Gastrocnemius medialis (tissue), 4 donors: ENCODE data around the gene EEF1G.

Source experiments
- CTCF ChIP-seq, 5 experiments: fragments of 450-650 bp in 3 of 5; fragments of 200-600 bp in 2 of 5; sonication (generic) in 2 of 5; IDR thresholded peaks in 4 of 5; conservative IDR thresholded peaks in 1 of 5; 1 replicate in 4 of 5; 2 replicates in 1 of 5; pipeline ENCODE4 v1.5.1; 2016 to 2019; ENCODE audit warnings: antibody characterized with exemption in 5 of 5, mild to moderate bottlenecking in 3 of 5, moderate library complexity in 3 of 5
- POLR2A ChIP-seq, 2 donors: fragments of 450-650 bp; IDR thresholded peaks; one replicate each; pipeline ENCODE4 v1.6.1; 2017; ENCODE audit warnings: antibody characterized with exemption in 2 of 2, mild to moderate bottlenecking in 2 of 2, moderate library complexity in 2 of 2

- TF ChIP-seq POLR2A (IDR thresholded peaks at IDR 0.05) (no peak), CTCF (IDR thresholded peaks at IDR 0.05 in 4 of 5, conservative IDR thresholded peaks at IDR 0.05 in 1 of 5) (no peak)
These were observed 35.1 kb upstream of the EEF1G start for GRCh38 chr11:62608776-62609175.
